HepG2 (cell line): ENCODE measurements around the gene PIEZO2. TPM values are rescaled to one million over a fixed set of nuclear protein-coding genes. Genes with fewer than 3 reads are reported as not detected.

ENCODE experiments used
- ATAC-seq: fragments of 200-7000 bp; cut with Tn5 transposase; 3 replicates; pipeline ENCODE4 v1.9.1; 2020; ENCODE audit warnings: mild to moderate bottlenecking, moderate library complexity
- BruUV-seq: library from RNA; stranded (reverse); fragments of 400-500 nt; replicated peaks from 2 replicates; lab custom pipeline; 2021; lab: Mats Ljungman, UMichigan
- CTCF ChIA-PET: fragments of 300-600 bp; formaldehyde crosslinking; extraction: SDS; loops from one replicate; lab custom pipeline; 2021; ENCODE audit warnings: low total read pairs, inconsistent platforms, low intra/inter-chr PET ratio; lab: Yijun Ruan, JAX
- POLR2A ChIA-PET: fragments of 350-600 bp; sonication (Branson Sonifier 250); formaldehyde crosslinking; loops from one replicate; lab custom pipeline; 2020; ENCODE audit warnings: antibody characterized with exemption, inconsistent platforms; lab: Yijun Ruan, JAX
- DNase-seq: peaks from one replicate; pipeline ENCODE4 v3.0.0-alpha.2; 2015; ENCODE audit warnings: low spot score
- FAIRE-seq: peaks from 3 replicates; lab custom pipeline; 2011; peaks lifted over from hg19 to GRCh38; lab: Jason Lieb, UNC
- H2AFZ ChIP-seq: one replicate; pipeline ENCODE4 v1.6.1; 2011; ENCODE audit warnings: low read length, inconsistent platforms
- H3K27ac ChIP-seq: fragments of 300-600 bp; 3 replicates; pipeline ENCODE4 v1.8.0; 2011; ENCODE audit warnings: mixed run types, mild to moderate bottlenecking, mixed read lengths, low read length, inconsistent platforms; ENCODE audit not compliant: insufficient read depth; ENCODE audit errors: extremely low read length
- H3K27me3 ChIP-seq, 2 experiments: fragments of 200-600 bp in 1 of 2; 2 replicates in 1 of 2; 3 replicates in 1 of 2; pipeline versions ENCODE4 v1.6.0 to v1.8.0; 2011; ENCODE audit warnings: low read length in 2 of 2, mild to moderate bottlenecking in 2 of 2, moderate library complexity in 2 of 2, inconsistent platforms in 1 of 2; ENCODE audit not compliant: insufficient read depth in 2 of 2, control insufficient read depth in 1 of 2
- H3K36me3 ChIP-seq, 2 experiments: fragments of 200-600 bp in 1 of 2; replicated peaks in 1 of 2; 2 replicates in 1 of 2; 3 replicates in 1 of 2; pipeline versions ENCODE4 v1.5.1 to v1.8.0; 2011; ENCODE audit warnings: low read length in 2 of 2, inconsistent platforms in 1 of 2; ENCODE audit not compliant: insufficient read depth in 2 of 2, control insufficient read depth in 1 of 2
- H3K4me1 ChIP-seq: 2 replicates; pipeline ENCODE4 v1.5.1; 2012; ENCODE audit warnings: low read length, inconsistent platforms; ENCODE audit not compliant: insufficient read depth
- H3K4me2 ChIP-seq: 2 replicates; pipeline ENCODE4 v1.6.0; 2011; ENCODE audit warnings: low read depth, low read length, inconsistent platforms
- H3K4me3 ChIP-seq, 3 experiments: fragments of 200-600 bp in 1 of 3; sonication (generic), shearing (Covaris generic) in 1 of 3; replicated peaks in 1 of 3; 2 replicates each; pipeline ENCODE4 v1.5.1; 2011 to 2016; ENCODE audit warnings: low read length in 3 of 3, inconsistent platforms in 2 of 3, low read depth in 2 of 3, mild to moderate bottlenecking in 2 of 3, control low read depth in 1 of 3, mixed read lengths in 1 of 3; ENCODE audit not compliant: insufficient read depth in 1 of 3
- H3K79me2 ChIP-seq: one replicate; pipeline ENCODE4 v1.6.1; 2011; ENCODE audit warnings: low read length, inconsistent platforms; ENCODE audit not compliant: insufficient read depth
- H3K9ac ChIP-seq: 2 replicates; pipeline ENCODE4 v1.6.0; 2011; ENCODE audit warnings: mild to moderate bottlenecking, low read depth, low read length, inconsistent platforms; ENCODE audit not compliant: insufficient read depth
- H3K9me3 ChIP-seq: 2 replicates; pipeline ENCODE4 v1.5.1; 2012; ENCODE audit warnings: mild to moderate bottlenecking, low read length
- H4K20me1 ChIP-seq: 2 replicates; pipeline ENCODE4 v1.6.0; 2011; ENCODE audit warnings: inconsistent platforms, mild to moderate bottlenecking, low read length, moderate library complexity; ENCODE audit not compliant: insufficient read depth
- JUNB ChIP-seq: sonication (generic); formaldehyde crosslinking; IDR thresholded peaks from 2 replicates; pipeline ENCODE4 v1.8.0; 2022; ENCODE audit warnings: missing genetic modification reagents, mild to moderate bottlenecking, borderline replicate concordance
- WGBS: methylation state at CpG from one replicate; pipeline ENCODE4 v1.1.6; 2017; ENCODE audit warnings: low lambda C conversion rate; 5-methylcytosine and 5-hydroxymethylcytosine counted together
- in situ Hi-C: cut with HindIII; loops from 2 replicates; pipeline ENCODE4 v1.10.0; 2017; ENCODE audit warnings: low pct_unique_long_range_greater_than_20kb; ENCODE audit not compliant: extremely low pct_ligation_motif_present
- intact Hi-C: fragments of 100-400 bp; cut with micrococcal nuclease; formaldehyde crosslinking; loops from one replicate; pipeline ENCODE4 v1.10.0; 2022; ENCODE audit not compliant: unreplicated experiment
- polyA plus RNA-seq, 8 experiments: library from polyadenylated mRNA; depleted of rRNA in 3 of 8; stranded (reverse) in 7 of 8; unstranded in 1 of 8; fragments of >200 nt; fragmentation: Illumina TruSeq in 4 of 8; extraction: Trizol in 4 of 8; gene quantifications; 2 replicates each; pipeline versions ENCODE4 v1.2.1 to v1.2.3, GENCODE V29; 2011 to 2016; ENCODE audit warnings: low read depth in 4 of 8, missing spikeins in 1 of 8, mixed read lengths in 1 of 8; ENCODE audit not compliant: insufficient read depth in 1 of 8
- total RNA-seq, 5 experiments: library from RNA; depleted of rRNA; stranded (reverse); fragments of >200 nt; fragmentation: Illumina TruSeq; extraction: Trizol; gene quantifications; 2 replicates each; pipeline ENCODE4 v1.2.3, GENCODE V29; 2016; ENCODE audit warnings: low read depth in 1 of 5
- TF ChIP-seq, protein P1 (sequence below): sonication (generic); formaldehyde crosslinking; IDR thresholded peaks from 2 replicates; pipeline ENCODE4 v1.8.0; 2022; ENCODE audit warnings: mild to moderate bottlenecking, missing genetic modification reagents, borderline replicate concordance
- TF ChIP-seq, protein P2 (sequence below): sonication (generic); formaldehyde crosslinking; conservative IDR thresholded peaks from 2 replicates; pipeline ENCODE4 v1.8.0; 2022; ENCODE audit warnings: mild to moderate bottlenecking, moderate library complexity, missing genetic modification reagents

Gene PIEZO2
- total and polyA plus RNA-seq, 2 of the 13 experiments (the other 11 are each of a cell fraction or from before 2014, with no cell fraction given), result 15.2 to 27.2 TPM

DNA sequence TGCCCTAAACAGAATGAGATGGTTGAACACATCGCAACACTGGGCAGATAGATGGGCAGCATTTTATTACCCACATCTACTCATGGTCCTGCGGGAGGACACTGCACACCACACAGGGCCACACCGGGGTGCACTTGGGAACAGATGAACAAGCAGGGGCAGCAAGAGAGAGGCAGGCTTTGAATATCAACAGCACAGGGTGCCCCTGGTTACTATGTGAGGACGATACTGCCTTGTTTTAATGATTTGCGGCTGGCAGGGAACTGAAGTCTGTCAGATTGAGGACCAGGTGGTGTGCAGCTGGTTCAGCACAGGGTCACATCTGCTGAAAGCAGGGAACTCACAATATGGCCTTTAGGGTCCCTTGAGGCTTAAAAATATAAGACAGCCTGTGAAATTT lies 195.7 kb downstream of the PIEZO2 start:
- Histone ChIP-seq H3K27ac (no peak overlapping the region), H3K27me3 (no peaks in the 10 kb centered on the region), H3K36me3 (no peaks in the 10 kb centered on the region), H4K20me1 (no peaks in the 10 kb centered on the region), H3K4me2 (no peak overlapping the region), H3K9me3 (no peaks in the 10 kb centered on the region), H3K79me2 (no peaks in the 10 kb centered on the region), H3K4me3 (no peak overlapping the region), H2AFZ (no peak overlapping the region), H3K9ac (no peak overlapping the region), H3K4me1 (no peaks in the 10 kb centered on the region)
- 94% methylated on average over 5 of the region's 5 CpGs for WGBS
- no peak for DNase-seq
- no peak for TF ChIP-seq JUNB
- TF ChIP-seq, protein P1, sequence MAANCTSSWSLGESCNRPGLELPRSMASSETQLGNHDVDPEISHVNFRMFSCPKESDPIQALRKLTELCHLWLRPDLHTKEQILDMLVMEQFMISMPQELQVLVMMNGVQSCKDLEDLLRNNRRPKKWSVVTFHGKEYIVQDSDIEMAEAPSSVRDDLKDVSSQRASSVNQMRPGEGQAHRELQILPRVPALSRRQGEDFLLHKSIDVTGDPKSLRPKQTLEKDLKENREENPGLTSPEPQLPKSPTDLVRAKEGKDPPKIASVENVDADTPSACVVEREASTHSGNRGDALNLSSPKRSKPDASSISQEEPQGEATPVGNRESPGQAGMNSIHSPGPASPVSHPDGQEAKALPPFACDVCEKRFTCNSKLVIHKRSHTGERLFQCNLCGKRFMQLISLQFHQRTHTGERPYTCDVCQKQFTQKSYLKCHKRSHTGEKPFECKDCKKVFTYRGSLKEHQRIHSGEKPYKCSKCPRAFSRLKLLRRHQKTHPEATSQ (CRISPR knock-in tag), result no peak
- TF ChIP-seq, protein P2, sequence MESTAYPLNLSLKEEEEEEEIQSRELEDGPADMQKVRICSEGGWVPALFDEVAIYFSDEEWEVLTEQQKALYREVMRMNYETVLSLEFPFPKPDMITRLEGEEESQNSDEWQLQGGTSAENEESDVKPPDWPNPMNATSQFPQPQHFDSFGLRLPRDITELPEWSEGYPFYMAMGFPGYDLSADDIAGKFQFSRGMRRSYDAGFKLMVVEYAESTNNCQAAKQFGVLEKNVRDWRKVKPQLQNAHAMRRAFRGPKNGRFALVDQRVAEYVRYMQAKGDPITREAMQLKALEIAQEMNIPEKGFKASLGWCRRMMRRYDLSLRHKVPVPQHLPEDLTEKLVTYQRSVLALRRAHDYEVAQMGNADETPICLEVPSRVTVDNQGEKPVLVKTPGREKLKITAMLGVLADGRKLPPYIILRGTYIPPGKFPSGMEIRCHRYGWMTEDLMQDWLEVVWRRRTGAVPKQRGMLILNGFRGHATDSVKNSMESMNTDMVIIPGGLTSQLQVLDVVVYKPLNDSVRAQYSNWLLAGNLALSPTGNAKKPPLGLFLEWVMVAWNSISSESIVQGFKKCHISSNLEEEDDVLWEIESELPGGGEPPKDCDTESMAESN (CRISPR knock-in tag), result no peak
- no peak for FAIRE-seq
- POLR2A ChIA-PET, result no interaction called here
- in situ Hi-C loops (no loop called here), intact Hi-C loops (no loop called here)
- BruUV-seq, result no TSS peak
- CTCF ChIA-PET, result no interaction called here
- no peak for ATAC-seq
